ENCODE measurements around the gene SLC7A5.
"Not testable (repeated sequence)": the region's sequence is repeated elsewhere in the genome, so short reads cannot be mapped to it uniquely, and the experiment has no call there.

Gene SLC7A5

DNA sequence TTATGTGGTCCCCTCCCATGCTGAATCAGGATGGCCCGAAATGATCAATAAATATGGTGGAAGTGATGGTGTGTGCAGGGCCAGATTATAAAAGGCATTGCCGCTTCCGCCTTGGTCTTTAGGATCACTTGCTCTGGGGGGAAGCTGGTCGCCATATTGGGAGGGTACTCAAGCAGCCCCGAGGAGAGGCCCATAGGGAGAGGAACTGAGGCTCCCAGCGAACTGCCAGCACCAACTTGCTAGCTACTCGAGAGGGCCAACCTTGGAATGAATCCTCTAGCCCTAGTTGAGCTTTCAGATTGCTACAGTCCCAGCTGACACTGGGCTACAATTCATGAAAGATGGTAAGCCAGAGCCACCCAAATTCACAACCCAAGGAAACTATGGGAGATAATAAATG is 19.0 kb upstream of the SLC7A5 start:
- DNase-seq (ENCODE audit: low spot score), result not testable (repeated sequence)

DNA sequence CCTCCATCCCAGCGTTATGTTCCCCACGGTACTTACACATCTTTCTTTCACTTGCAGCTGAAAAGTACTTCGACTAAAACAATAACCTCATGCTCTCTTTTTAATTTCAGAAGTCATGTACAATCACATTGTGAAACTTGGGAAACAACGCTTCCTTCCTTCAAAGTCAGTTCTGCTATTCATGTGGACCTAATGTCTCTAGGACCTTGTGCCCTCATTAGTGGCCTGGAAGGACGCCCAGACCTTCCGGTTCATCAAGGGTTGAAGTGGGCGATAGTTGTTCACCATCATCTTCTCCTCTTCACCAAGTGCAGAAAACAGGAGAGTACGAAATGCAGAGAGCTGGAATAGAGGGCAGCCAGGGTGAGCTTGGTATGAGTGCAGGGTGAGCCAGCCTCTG is 18.6 kb upstream of the SLC7A5 start:
- not testable (repeated sequence) for DNase-seq (ENCODE audit: low spot score)

DNA sequence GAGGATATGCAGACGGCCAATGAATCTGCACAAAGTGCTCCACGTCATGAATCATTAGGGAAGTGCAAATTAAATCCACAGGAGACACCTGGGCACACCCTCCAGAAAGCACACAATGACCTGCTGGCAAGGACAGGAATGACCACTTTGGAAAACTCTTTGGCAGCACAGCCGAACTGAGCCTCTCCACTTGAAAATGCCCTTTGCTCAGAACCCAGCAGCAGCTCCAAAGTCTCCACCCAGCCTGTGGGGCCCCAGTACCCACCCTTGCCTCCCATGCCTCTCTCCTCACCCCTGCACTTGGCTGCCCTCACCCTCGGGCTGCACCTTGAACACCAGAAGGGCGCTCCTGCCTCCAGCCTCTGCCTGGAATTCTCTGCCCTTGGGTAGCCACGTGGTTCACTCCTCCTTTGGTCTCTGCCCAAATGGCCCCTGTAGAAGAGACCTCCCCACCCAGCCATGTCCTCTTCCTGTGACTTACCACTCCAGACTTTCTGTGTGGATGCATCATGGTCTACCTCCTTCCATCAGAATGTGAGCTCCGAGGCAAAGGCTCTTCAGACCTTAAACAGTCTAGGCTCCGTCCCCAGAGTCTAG is 16.2 kb upstream of the SLC7A5 start:
- not testable (repeated sequence) for DNase-seq (ENCODE audit: low spot score)

DNA sequence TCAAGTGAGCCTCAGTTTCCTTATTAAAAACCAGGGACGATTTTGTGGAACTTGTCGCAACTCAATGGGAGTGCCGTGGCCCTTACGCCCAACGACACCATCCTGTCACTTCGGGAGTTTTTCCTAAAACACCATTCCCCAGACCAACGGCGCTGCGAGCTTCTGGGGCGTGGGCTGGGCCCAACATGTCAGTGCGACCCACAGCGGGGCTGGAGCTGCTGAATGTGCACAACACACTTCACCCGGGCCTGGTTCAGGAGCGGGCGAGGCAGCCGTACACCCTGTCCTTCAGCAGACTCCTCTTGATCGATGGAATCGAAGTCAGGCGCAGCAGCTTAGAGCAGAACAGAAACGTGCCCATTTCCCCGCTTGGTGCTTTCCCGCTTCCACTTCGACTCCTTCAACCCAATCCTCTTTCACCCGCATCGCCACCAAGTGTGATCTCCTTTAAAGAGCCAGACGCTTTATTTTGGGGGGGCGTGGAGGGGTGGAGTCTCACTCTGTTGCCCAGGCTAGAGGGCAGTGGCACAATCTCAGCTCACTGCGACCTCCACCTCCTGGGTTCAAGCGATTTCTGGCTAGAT is 13.2 kb upstream of the SLC7A5 start:
- no peak for DNase-seq (ENCODE audit: low spot score)

DNA sequence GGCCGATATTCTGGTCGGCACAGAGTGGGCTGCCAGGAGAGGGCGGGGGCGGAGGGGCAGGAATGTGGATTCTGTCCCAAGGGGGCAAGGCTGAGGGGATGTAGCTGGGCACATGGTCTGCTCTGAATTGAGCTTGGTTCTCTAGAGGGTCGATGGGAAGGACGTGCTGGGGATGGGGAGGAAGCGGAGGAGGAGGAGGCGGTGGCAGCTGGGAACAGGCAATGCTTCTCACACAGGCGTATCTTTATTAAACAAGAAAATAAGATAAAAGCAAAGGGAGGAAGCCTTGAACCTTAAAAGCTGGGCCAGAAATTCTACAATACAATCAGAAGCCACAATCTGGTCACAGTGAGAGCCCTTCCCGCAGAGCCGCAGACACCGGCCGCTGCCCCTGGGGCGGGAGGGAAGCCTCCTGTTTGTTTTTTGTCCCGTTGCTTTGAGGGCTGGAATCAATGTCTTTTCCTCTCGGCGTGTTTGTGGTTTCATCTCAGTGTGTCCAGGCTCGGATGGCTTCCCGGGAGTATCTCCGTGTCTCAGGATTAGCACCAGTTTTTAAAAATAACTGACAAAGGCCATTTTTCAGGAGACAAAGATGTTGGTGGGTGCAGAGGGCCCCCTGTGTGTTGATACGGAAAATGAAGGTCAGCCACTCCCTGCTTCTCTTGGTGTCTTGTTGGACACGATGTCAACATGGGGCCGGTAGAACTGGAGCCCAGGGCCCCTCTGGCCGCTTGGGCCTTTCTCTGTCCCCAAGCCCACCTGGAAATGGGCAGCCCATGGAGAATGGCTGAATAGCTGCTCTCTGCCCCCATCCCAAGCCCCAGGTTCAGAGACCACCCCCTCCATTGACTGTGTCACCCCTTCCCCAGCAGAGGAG is 12.3 kb upstream of the SLC7A5 start:
- no peak for DNase-seq (ENCODE audit: low spot score)

DNA sequence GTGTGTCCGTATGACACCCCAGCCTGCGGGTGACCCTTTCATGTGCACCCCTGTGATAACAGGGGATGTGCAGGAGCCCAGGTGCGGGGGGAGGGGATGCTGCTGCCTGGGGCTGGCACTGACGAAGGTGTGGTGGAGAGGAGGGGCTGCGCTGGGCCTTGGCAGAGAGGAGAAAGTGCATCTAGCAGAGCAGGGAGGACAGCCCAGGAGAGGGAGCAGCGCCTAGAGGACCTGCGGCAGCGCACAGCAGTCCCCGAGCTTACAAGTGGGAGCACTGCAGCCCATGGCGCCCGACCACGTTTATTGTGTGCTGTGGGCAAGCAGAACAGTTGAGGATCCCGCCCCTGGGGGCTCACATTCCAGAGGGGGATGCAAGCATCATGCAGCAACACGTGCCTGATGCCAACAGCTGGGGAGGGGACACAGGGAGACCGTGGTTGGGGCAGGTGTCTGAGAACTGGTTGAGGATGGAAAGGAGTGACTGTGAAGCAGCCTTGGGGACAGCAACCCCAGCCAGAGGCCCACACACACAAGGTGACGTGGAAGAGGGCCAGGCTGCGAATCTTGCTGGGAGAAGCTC is 10.9 kb upstream of the SLC7A5 start:
- no peak for DNase-seq (ENCODE audit: low spot score)

DNA sequence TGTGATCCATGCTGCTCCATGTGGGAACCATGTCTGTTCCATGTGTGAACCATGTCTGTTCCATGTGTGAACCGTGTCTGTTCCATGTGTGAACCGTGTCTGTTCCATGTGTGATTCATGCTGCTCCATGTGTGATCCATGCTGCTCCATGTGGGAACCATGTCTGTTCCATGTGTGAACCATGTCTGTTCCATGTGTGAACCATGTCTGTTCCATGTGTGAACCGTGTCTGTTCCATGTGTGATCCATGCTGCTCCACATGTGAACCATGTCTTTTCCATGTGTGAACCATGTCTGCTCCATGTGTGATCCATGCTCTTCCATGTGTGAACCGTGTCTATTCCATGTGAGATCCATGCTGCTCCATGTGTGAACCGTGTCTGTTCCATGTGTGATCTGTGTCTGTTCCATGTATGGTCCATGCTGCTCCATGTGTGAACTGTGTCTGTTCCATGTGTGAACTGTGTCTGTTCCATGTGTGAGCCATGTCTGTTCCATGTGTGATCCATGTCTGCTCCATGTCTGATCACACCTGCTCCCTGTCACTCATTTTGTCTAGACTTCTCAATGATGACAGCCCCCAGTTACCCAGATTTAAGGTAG is 10.2 kb upstream of the SLC7A5 start:
- DNase-seq (ENCODE audit: low spot score), result not testable (repeated sequence)

DNA sequence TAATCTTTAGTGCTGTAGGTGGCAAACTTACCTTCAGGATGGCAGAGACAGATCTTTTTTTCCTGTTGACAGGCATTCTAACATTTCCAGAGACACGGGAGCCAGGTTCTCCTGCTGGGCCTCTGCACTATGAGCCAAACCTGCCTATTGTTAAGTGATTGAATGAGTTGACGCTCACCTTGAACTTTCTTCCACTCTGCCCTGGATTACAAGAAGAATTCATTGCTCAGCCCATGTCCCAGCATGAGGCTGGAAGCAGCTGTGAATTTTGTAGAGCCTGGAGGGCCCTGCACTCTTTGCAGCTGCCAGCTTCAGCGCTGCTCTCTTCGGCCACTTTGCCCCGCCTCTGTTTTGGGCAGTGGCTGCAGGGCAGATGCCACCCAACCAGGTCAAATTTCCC is 9.4 kb upstream of the SLC7A5 start:
- no peak for DNase-seq (ENCODE audit: low spot score)

DNA sequence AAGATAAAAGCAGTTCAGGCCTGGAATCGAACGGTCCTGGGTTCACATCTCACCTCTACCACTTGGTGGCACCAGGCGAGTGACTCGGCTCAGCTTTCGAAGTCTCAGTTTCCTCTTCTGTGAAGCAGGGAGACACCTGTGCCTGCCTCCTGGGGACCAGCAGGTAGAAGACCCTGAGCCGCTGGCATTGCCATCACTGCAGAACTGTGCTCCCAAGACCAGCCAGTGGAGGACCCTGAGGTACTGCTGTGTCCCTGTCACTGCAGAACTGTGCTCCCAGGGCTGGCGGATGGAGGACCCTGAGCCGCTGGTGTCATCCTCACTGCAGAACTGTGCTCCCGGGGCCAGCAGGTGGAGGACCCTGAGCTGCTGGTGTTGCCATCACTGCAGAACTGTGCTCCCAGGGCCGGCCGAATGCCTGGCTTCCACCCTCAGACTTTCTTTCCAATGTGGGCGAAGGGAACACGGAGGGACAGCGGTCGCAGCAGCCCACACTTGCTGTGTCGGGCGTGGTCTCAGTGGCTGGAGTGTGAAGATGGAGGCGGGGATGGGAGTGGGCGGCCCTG is 8.7 kb upstream of the SLC7A5 start:
- no peak for DNase-seq (ENCODE audit: low spot score)

DNA sequence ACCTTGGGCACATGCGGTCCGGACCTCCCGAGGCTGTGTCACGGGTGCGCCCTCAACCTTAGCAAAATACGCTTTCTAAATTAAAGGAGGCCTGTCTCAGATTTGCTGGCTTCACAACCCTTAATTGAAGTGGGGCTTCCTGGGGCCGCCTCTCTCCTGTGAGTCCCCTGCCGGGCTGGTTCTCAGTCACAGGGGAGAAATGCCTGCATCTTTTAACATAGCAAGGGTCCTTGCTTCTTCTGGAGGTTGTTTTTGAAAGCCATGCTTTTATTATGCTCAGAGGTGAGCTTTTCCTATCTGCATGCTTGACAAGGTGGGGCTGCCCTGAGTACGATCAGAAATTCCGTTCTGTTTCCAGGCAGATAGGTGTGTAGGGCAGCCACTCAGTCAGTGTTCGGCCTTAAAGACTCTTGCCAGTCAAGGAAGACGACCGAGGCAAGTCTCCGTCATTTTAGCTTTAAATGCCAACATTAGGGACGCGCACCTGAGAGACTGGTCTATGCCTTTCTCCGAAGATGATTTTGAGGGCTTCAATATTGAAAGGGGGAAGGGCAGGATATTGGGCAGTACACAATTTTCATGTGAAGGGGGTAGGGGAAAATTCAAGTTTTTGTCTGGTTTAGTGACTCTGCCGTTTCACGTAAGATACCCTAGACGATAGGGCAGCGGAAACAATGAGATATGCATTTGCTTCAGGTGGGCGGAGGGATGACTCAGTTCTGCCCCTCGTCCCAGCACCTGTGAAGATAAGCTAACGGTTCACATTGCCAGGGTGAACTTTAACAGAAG is 5.5 kb upstream of the SLC7A5 start:
- DNase-seq (ENCODE audit: low spot score), result no peak

DNA sequence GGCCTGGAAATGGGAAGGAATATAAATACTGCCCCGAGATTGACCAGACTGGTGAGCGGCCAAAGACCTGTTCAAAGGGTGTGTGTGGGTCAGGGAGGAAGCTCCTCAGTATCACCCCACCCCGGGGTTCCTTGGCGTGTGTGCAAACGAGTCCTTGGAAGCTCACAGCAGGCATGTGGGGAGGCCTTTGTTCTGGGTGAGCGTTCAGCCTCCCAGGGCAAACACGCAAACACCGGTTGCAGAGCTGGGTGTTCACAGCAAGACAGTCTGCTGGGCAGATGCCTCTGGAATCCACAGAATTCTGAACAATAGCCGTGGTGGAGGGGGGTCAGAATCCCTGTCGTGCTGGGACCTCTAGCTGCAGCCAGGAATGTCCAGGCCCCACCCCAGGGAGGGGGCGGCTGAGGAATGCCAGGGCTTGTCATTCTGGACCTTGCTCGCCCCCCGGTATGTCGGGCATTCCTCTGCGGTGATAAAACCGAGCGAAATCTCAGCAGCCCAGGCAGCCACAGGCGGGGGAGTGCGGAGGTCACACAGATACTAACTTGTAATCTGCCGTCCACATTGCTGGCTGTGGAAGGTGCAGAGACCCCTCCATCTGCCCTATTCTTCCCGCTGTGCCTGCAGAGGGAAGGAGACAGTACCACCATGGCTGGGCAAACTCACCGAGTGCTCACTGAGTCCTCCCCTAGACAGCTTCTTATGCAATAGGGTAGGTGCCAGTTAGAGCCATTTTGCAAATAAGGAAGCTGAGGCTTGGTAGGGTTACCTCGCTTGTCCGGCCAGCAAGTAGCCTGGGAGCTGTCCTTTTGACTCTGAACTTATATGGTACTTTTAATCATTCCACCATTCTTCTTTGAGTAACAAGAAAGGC is 1.3 kb upstream of the SLC7A5 start:
- DNase-seq (ENCODE audit: low spot score), result not testable (repeated sequence)

DNA sequence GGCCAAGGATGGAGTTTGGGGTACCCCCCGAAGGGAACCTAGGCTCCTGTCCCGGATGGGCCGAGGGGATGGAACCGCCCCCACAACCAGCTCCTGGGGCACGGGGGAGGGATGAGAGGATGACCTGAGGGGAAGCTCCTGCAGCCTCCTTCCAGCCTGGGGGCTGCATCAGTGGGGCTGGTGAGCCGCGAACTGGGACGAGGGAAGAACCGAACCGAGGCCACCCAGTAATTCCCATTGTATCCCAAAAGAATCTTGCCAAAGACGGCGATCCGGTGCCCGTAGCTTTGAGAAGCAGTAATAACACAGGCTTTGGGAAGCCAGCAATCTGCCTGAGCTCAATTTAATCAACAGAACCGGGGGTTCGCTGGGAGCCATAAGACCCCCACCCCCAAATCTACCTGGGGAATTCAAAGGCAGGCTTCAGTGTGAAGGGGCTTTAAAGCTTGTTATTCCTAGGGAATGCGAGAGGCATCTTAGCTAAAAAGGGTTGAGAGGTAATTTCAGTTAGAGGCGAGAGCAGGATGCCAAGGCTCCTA is 641 bp upstream of the SLC7A5 start:
- DNase-seq (ENCODE audit: low spot score), result not testable (repeated sequence)

DNA sequence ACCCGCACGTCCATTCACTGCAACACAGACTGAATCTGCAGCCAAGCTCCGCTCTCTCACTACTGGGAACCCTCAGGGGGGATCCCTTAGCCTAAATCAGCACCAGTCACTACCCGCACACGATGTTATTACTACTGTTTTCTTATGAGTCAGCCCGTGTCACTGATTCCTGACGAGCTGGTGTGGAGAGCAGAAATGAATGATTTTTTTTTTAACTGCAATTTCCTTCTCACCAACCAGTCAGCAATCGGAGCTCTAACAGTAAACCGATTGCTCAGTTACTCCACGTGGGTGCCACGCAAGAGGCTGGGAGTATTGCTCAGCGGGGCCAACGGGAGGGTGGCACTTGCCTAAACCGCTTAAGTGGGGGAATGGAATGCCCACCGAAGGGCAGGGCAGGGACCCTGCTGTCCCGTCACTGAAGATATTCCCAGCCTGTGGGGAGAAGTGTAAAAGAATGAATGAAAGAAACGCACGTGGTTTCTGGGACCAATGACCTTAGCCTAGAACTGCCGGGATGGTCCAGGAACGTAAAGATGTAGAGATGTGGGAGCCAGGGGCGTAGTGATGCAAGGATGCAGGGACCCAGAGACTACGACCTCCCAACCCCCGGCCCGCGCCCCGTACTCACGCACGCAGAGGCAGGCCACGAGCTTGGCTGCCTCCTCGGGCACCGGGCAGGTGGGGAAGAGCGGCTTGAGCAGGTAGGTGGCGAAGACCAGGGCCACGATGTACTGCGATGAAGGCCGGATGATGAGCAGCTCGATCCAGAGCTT is 865 bp downstream of the SLC7A5 start:
- DNase-seq (ENCODE audit: low spot score), result peak; percentile 52

DNA sequence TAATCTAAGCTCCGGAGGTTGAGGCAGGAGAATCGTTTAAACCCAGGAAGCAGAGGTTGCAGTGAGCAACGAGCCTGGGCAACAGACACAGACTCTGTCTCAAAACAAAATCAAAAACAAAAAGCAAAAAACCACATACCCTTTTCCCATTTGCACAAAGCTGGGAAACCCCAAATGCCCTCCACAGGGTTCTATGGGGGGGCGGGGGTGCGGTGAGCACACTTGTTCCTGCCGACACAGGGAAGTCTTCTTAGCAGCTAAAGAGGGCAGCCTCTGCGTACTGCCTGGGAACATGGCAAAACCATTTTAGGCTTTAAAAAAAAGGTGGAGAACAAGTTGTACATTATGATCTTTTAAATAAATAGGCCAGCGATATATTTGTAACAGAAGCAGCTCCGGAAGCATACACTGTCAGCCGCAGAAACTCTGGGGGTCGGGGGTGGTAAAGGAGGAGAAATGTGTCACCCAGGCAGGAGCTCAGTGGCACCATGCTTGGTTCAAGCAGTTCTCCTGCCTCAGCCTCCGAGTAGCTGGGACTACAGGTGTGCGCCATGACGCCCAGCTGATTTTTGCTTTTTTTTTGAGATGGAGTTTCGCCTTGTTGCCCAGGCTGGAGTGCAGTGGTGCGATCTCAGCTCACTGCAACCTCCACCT is 3.3 kb downstream of the SLC7A5 start:
- not testable (repeated sequence) for DNase-seq (ENCODE audit: low spot score)

DNA sequence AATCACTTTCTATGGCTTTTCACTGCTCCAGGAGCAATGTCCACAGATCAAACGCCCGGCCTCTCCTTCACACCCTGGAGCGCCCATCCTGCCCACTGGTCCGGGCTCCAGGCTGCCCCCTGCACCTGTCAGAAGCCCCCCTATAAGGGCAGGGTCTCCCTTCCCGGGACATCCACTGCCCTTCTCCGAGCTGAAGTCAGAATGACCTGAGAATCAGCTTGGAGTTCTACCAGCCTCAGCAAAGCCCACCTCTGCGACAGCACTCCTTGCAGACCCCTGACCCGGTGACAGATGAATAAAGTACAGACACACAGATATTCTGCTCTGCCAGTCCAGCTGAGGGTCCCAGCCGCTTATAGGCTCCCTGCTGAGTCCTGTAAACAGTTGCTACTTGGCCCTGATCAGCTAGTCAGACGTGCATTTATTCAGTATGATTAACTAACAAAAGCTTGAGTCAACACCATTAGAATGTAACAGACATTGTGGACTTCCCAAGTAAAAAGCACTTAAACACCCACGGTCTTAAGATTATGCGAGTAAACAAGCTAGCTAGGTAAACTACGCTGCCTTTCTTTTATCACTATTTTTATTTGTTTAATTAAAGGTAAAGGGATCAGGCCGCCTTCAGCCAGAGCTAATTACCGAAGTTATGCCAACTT is 4.8 kb downstream of the SLC7A5 start:
- no peak for DNase-seq (ENCODE audit: low spot score)

DNA sequence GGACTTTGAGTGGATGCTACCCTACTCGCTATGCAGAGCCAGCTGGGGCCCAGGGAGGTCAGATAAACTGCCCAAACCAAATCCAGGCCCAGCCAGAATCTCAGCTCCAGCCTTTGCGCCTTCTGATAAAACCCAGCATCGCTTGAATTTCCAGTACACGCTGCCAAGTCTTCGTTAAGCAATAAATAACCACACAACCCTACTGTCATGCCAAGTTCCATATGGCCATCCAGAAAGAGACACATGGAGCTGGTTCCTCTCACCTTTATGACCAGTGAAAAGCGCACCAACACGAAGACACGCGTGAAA is 6.0 kb downstream of the SLC7A5 start:
- DNase-seq (ENCODE audit: low spot score), result not testable (repeated sequence)

DNA sequence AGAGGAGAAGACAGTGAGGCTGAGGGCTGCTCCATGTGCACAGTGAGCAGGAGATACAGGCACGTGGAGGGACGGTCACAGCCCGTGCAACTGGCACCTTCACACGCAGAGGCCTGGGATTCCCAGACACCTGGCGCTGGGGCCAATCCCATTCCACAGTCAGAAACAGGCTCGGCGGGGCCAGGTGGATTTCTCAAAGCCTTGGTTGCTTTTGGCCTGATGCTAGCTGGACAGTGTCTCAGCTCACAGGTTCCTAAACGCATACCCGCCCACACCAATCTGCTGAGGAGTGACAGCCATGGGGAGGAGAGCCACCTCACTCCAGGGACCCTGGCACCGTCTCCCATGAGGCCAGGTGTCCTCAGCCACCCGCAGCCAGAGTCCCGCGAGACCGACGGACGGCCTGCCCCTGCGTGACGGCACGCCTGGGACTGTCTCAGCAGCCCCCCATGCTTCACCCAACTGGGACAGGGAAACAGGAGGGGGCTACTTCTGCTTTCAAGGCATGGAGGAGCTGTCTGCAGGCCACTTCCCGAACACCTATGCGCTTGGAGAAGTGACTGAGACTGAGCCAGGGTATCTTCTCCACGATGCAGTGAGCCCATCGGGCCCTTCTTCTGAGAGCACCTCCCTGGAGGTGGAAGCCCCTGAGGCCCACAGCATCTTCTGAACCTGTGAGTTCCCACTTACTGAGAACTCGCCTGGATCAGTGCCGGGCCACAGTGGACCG is 6.5 kb downstream of the SLC7A5 start:
- DNase-seq (ENCODE audit: low spot score), result not testable (repeated sequence)
